Endothelial cell of umbilical vein (primary cell): ENCODE results near the gene LHX6. TPM values are rescaled to one million over a fixed set of nuclear protein-coding genes. Genes with fewer than 3 reads are reported as not detected.

Source experiments
- BruUV-seq: library from RNA; stranded (reverse); fragments of 400-500 nt; replicated peaks from 2 replicates; lab custom pipeline; 2021; lab: Mats Ljungman, UMichigan
- CTCF ChIA-PET: fragments of 300-600, 350-600 bp; sonication (Branson Sonifier 250); formaldehyde crosslinking; loops from one replicate; lab custom pipeline; 2021; ENCODE audit warnings: antibody characterized with exemption, inconsistent platforms; lab: Charles Lee
- POLR2A ChIA-PET: fragments of 300-600, 350-600 bp; sonication (Branson Sonifier 250); formaldehyde crosslinking; loops from one replicate; lab custom pipeline; 2021; ENCODE audit warnings: antibody characterized with exemption, inconsistent platforms; lab: Charles Lee
- DNase-seq: peaks from one replicate; pipeline ENCODE4 v3.0.0-alpha.2; 2011; ENCODE audit warnings: low read depth, low spot score
- FAIRE-seq: peaks from 2 replicates; lab custom pipeline; 2011; peaks lifted over from hg19 to GRCh38; lab: Jason Lieb, UNC
- H2AFZ ChIP-seq: 2 replicates; pipeline ENCODE4 v1.6.0; 2012; ENCODE audit warnings: low read depth, low read length, control low read depth, inconsistent platforms
- H3K27ac ChIP-seq: 2 replicates; pipeline ENCODE4 v1.5.1; 2011; ENCODE audit warnings: low read depth, mild to moderate bottlenecking, control low read depth, low read length, moderate library complexity; ENCODE audit not compliant: insufficient read depth
- H3K27me3 ChIP-seq, 2 experiments: 2 replicates each; pipeline versions ENCODE4 v1.6.0 to v1.6.1; 2011; ENCODE audit warnings: low read length in 2 of 2, mixed read lengths in 1 of 2; ENCODE audit not compliant: control insufficient read depth in 2 of 2, insufficient read depth in 2 of 2
- H3K36me3 ChIP-seq, 2 experiments: 2 replicates in 1 of 2; 3 replicates in 1 of 2; pipeline ENCODE4 v1.5.1; 2011; ENCODE audit warnings: low read length in 2 of 2, mild to moderate bottlenecking in 1 of 2, moderate library complexity in 1 of 2; ENCODE audit not compliant: control insufficient read depth in 2 of 2, insufficient read depth in 2 of 2; ENCODE audit errors: extremely low read depth in 1 of 2
- H3K4me1 ChIP-seq: 3 replicates; pipeline ENCODE4 v1.5.1; 2011; ENCODE audit warnings: mild to moderate bottlenecking, low read length; ENCODE audit not compliant: control insufficient read depth, insufficient read depth; ENCODE audit errors: extremely low read depth
- H3K4me2 ChIP-seq: 2 replicates; pipeline ENCODE4 v1.6.1; 2011; ENCODE audit warnings: low read length, control low read depth, mixed read lengths; ENCODE audit not compliant: insufficient read depth
- H3K4me3 ChIP-seq, 3 experiments: fragments of 200-600 bp in 1 of 3; sonication (generic), shearing (Covaris generic) in 1 of 3; replicated peaks in 1 of 3; 2 replicates each; pipeline ENCODE4 v1.5.1; 2011 to 2016; ENCODE audit warnings: control low read depth in 3 of 3, low read length in 3 of 3, mild to moderate bottlenecking in 2 of 3, inconsistent platforms in 1 of 3, low read depth in 1 of 3, moderate library complexity in 1 of 3; ENCODE audit not compliant: insufficient read depth in 1 of 3
- H3K79me2 ChIP-seq: 2 replicates; pipeline ENCODE4 v1.6.0; 2012; ENCODE audit warnings: low read length, inconsistent platforms; ENCODE audit not compliant: control insufficient read depth, insufficient read depth
- H3K9ac ChIP-seq: replicated peaks from 2 replicates; pipeline ENCODE3; 2011; ENCODE audit warnings: low read length, control low read depth; ENCODE audit not compliant: insufficient read depth; ENCODE audit errors: extremely low read depth
- H3K9me1 ChIP-seq: replicated peaks from 3 replicates; pipeline ENCODE4 v1.6.0; 2011; ENCODE audit warnings: mild to moderate bottlenecking, low read length; ENCODE audit not compliant: control insufficient read depth, insufficient read depth; ENCODE audit errors: extremely low read depth
- H3K9me3 ChIP-seq: replicated peaks from 2 replicates; pipeline ENCODE4 v1.5.1; 2012; ENCODE audit warnings: low read length, inconsistent platforms; ENCODE audit not compliant: control insufficient read depth, insufficient read depth
- H4K20me1 ChIP-seq: replicated peaks from 2 replicates; pipeline ENCODE3; 2011; ENCODE audit warnings: mild to moderate bottlenecking, low read length; ENCODE audit not compliant: control insufficient read depth, insufficient read depth; ENCODE audit errors: extremely low read depth
- CTCF ChIP-seq, 2 donors: IDR thresholded peaks; 1 replicate in 1 of 2; 2 replicates in 1 of 2; pipeline ENCODE4 v1.5.1; 2011; ENCODE audit warnings: low read length in 2 of 2, mild to moderate bottlenecking in 2 of 2, moderate library complexity in 2 of 2, control low read depth in 1 of 2, inconsistent platforms in 1 of 2, low read depth in 1 of 2; ENCODE audit not compliant: insufficient read depth in 1 of 2; ENCODE audit errors: extremely low read depth in 1 of 2
- EZH2 ChIP-seq: IDR thresholded peaks from 2 replicates; pipeline ENCODE4 v1.6.1; 2012; ENCODE audit warnings: borderline replicate concordance, low read depth, mild to moderate bottlenecking, moderate library complexity, low read length, inconsistent platforms; ENCODE audit not compliant: severe bottlenecking
- FOS ChIP-seq: IDR thresholded peaks from 2 replicates; pipeline ENCODE4 v1.6.1; 2011; ENCODE audit warnings: mild to moderate bottlenecking, low read length, moderate library complexity, borderline replicate concordance; ENCODE audit not compliant: insufficient read depth
- JUN ChIP-seq: IDR thresholded peaks from 2 replicates; pipeline ENCODE4 v1.6.1; 2011; ENCODE audit warnings: borderline replicate concordance, low read depth; ENCODE audit not compliant: insufficient read length, insufficient read depth
- MAX ChIP-seq: IDR thresholded peaks from 2 replicates; pipeline ENCODE4 v1.6.1; 2011; ENCODE audit not compliant: insufficient read depth, insufficient read length
- dilution Hi-C: fragments of 300-500 bp; cut with MboI; formaldehyde crosslinking; loops from one replicate; pipeline ENCODE4 v1.15.0; 2019; ENCODE audit warnings: low sequenced_read_pairs; ENCODE audit not compliant: extremely low pct_ligation_motif_present
- intact Hi-C: fragments of 100-400 bp; cut with micrococcal nuclease; formaldehyde crosslinking; loops from one replicate; pipeline ENCODE4 v1.10.0; 2022
- polyA plus RNA-seq, 4 experiments: library from polyadenylated mRNA; depleted of rRNA in 3 of 4; stranded (reverse) in 3 of 4; unstranded in 1 of 4; fragments of >200 nt; gene quantifications; 2 replicates each; pipeline versions ENCODE4 v1.2.1 to v1.2.3, GENCODE V29; 2011 to 2012; ENCODE audit warnings: missing spikeins in 1 of 4
- total RNA-seq: library from RNA; stranded (reverse); gene quantifications from 2 replicates; pipeline ENCODE4 v1.2.3, GENCODE V29; 2021

Gene LHX6
- total and polyA plus RNA-seq, 2 donors (not counting 3 experiments of a cell fraction or from before 2014, with no cell fraction given) = 2.4 to 18.4 TPM

GRCh38 chr9:122268041-122268814, 39.5 kb upstream of the LHX6 start:
- Histone ChIP-seq H3K4me2 (no peak overlapping the region), H3K9ac (no peak overlapping the region), H3K27me3 (no peaks in the 10 kb centered on the region), H4K20me1 (no peaks in the 10 kb centered on the region), H3K36me3 (peaks cover 0 to 3% of the 10 kb centered on the region in 2 experiments), H2AFZ (no peak overlapping the region), H3K27ac (no peak overlapping the region), H3K79me2 (peaks cover 42% of the 10 kb centered on the region), H3K9me3 (no peaks in the 10 kb centered on the region), H3K4me1 (peaks cover 16% of the 10 kb centered on the region), H3K4me3 (no peak overlapping the region), H3K9me1 (no peaks in the 10 kb centered on the region)
- no TSS peak for BruUV-seq
- ChIA-PET POLR2A (no interaction called here), CTCF (interaction anchor here (0.9 to 1.0 kb wide), 2 partner anchors 64 to 82 kb away, joined by 3 read pairs; no protein-coding TSS in a partner anchor)
- DNase-seq = no peak
- intact Hi-C loops (no loop called here), dilution Hi-C loops (no loop called here)
- TF ChIP-seq EZH2 (no peak), MAX (no peak)
- no peak for FAIRE-seq

GRCh38 chr9:122265149-122265915, 36.6 kb upstream of the LHX6 start:
- H2AFZ ChIP-seq = no peak overlapping the region
- H3K27ac ChIP-seq = peak overlapping the region; percentile 68
- H3K9me3 ChIP-seq = no peaks in the 10 kb centered on the region
- TF ChIP-seq MAX = peak; percentile 15
- no peak for TF ChIP-seq JUN
- TF ChIP-seq FOS = no peak
- TF ChIP-seq CTCF (IDR thresholded peaks at IDR 0.05; ENCODE audit: extremely low read depth in 1 of 2, insufficient read depth in 1 of 2, low read depth in 1 of 2, low read length in 2 of 2) = no peak
- DNase-seq (peak; percentile 36), FAIRE-seq (peak; percentile 33)
- no peaks in the 10 kb centered on the region for H3K9me1 ChIP-seq
- POLR2A ChIA-PET = interaction anchor here (0.6 to 2.3 kb wide), 6 partner anchors 11 to 63 kb away, joined by 3 to 14 read pairs (median 6); no protein-coding TSS in a partner anchor
- peaks cover 53% of the 10 kb centered on the region for H3K79me2 ChIP-seq
- H4K20me1 ChIP-seq = no peaks in the 10 kb centered on the region
- H3K9ac ChIP-seq = peak overlapping the region; percentile 80
- H3K4me2 ChIP-seq = peak overlapping the region; percentile 91
- dilution Hi-C loops = no loop called here
- peak overlapping the region; percentile 53 to 88 (median 76) for H3K4me3 ChIP-seq
- intact Hi-C loops = loop anchor here (2.0 kb wide), 1 partner anchor 107 kb away; the partner anchor contains the start of genes MORN5 and NDUFA8
- CTCF ChIA-PET = interaction anchor here (0.5 to 4.1 kb wide), 15 partner anchors 11 to 187 kb away, joined by 3 to 20 read pairs (median 5); no protein-coding TSS in a partner anchor
- H3K27me3 ChIP-seq = no peaks in the 10 kb centered on the region
- H3K36me3 ChIP-seq = peaks cover 2 to 4% of the 10 kb centered on the region in 2 experiments
- BruUV-seq = TSS peak; percentile 83
- H3K4me1 ChIP-seq = peaks cover 26% of the 10 kb centered on the region
